GM12872 (cell line): ENCODE measurements around the gene PKD1L1.

ENCODE experiments used
- TF ChIP-seq, protein P1 (sequence below): IDR thresholded peaks from 3 replicates; pipeline ENCODE4 v1.5.1; 2011; ENCODE audit warnings: low read depth, mild to moderate bottlenecking, low read length, moderate library complexity; ENCODE audit not compliant: insufficient read depth

PKD1L1 gene

DNA sequence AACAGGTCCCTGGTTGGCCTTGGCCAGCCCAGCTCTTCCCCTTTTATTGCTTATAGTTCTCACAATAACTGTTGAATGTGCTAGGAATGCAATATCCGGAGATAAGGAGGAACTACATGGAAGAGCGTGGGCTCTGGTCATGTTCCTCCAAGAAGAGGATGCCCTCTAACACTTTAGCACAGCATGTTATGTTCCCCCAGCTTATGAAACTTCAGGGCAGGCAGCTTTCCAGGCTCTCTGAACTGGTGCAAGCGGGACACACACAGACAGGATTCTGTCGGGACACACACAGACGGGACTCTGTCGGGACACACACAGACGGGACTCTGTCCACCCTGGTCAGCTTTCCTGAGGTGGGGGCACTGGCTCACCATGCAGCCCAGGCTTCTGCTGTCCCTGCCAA is 141.6 kb downstream of the PKD1L1 start:
- TF ChIP-seq, protein P1, sequence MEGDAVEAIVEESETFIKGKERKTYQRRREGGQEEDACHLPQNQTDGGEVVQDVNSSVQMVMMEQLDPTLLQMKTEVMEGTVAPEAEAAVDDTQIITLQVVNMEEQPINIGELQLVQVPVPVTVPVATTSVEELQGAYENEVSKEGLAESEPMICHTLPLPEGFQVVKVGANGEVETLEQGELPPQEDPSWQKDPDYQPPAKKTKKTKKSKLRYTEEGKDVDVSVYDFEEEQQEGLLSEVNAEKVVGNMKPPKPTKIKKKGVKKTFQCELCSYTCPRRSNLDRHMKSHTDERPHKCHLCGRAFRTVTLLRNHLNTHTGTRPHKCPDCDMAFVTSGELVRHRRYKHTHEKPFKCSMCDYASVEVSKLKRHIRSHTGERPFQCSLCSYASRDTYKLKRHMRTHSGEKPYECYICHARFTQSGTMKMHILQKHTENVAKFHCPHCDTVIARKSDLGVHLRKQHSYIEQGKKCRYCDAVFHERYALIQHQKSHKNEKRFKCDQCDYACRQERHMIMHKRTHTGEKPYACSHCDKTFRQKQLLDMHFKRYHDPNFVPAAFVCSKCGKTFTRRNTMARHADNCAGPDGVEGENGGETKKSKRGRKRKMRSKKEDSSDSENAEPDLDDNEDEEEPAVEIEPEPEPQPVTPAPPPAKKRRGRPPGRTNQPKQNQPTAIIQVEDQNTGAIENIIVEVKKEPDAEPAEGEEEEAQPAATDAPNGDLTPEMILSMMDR = no peak

DNA sequence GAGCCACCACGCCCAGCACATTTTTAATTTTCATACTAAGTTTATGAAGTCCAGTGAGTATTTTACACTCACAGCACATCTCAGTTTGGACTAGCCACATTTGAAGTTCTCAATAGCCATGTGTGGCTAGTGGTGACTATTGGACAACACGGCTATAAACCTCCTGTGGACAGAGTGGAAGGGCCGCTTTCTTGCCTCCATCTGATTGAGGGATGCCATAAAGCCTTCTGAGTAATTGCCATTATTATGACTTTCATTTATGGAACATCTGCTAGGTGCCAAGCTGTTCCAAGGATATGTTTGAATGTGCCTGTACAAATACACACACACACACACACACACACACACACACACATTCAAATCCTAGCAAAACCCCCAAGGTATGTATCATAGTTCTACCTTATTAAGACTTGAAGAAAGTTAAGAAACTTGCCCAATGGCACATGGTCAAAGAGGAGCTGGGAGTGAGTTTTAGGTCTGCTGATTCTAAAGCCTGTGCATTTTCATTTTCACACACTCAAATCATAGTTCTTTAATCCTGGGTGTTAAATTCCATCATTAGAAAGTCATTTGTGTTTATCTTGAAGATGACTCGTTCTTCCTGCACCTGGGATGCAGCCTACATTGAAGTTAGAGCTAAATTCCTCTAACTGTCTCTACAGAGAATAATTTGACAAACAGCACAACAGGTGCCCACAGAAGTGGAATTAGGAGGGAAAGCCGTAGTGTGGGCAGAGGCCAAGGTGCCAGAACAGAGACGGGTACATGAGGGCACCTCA is 143.3 kb downstream of the PKD1L1 start:
- TF ChIP-seq, protein P1 = no peak

DNA sequence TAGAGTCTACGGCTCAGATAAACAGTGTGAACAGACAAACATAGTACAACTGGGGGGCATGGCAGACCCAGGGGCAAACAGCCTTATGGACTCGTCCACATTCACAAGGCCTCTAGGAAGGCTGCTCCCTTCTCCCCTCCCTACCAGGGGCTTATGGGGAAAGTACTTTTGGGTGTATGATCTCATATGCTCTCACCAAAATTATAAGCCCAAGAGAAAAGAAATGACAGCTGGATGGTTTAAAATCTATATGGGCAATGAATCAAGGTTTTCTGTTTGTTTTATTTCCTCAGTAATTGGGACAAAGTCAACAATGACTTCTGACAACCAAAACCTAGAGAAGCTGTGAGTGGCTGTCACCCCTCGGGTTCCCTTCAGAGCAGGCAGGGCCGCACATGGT is 144.4 kb downstream of the PKD1L1 start:
- TF ChIP-seq, protein P1 = no peak

- TF ChIP-seq, protein P1 = no peak
Observed at GRCh38 chr7:47803025-47803424, 145.2 kb downstream of the PKD1L1 start.

DNA sequence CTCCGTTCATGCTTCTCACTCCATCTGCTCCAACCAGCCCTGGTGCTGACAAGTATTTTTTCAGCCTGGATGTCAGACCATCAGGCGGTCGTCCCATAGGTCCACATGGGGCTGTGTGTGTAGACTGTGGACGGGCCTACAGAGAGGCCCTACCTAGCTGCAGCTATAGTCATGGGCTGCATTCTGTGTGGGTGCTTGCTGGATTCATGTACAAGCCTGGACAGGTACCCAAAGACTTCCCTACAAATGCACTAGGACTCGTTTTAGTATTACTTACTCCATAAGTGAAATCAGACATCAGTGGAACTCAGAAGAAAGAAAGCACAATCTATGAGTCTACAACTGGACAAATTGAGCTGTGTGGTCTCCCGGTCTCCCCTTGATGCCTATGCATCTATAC is 146.8 kb downstream of the PKD1L1 start:
- TF ChIP-seq, protein P1 = no peak

GRCh38 chr7:47799524-47799923 is 148.7 kb downstream of the PKD1L1 start:
- TF ChIP-seq, protein P1 = no peak

GRCh38 chr7:47796347-47796746 is 151.9 kb downstream of the PKD1L1 start:
- TF ChIP-seq, protein P1 = no peak
